SK-N-SH treated with all-trans-retinoic acid at 6 μM for 48 hours (cell line): ENCODE data around the gene TANC2.

ENCODE experiments used
- ARNTL ChIP-seq: fragments of 450-650 bp; formaldehyde crosslinking; IDR thresholded peaks from 2 replicates; pipeline ENCODE4 v1.5.0; 2020; ENCODE audit warnings: low read depth, mild to moderate bottlenecking, moderate library complexity, borderline replicate concordance
- SNAI2 ChIP-seq: fragments of 250-450 bp; sonication (Bioruptor Pico); IDR thresholded peaks from 2 replicates; pipeline ENCODE4 v1.5.0; 2020; ENCODE audit warnings: mild to moderate bottlenecking, moderate library complexity
- ZC3H10 ChIP-seq: fragments of 250-450 bp; sonication (Bioruptor Pico); IDR thresholded peaks from 2 replicates; pipeline ENCODE4 v1.5.1; 2021; ENCODE audit warnings: mild to moderate bottlenecking, moderate library complexity
- TF ChIP-seq, protein P1 (sequence below): fragments of 250-450 bp; sonication (Bioruptor Pico); IDR thresholded peaks from 2 replicates; pipeline ENCODE4 v1.8.0; 2020; ENCODE audit warnings: mild to moderate bottlenecking, moderate library complexity, borderline replicate concordance
- TF ChIP-seq, protein P2 (sequence below): fragments of 250-450 bp; sonication (Bioruptor Pico); IDR thresholded peaks from 2 replicates; pipeline ENCODE4 v1.5.1; 2020; ENCODE audit warnings: low read depth, mild to moderate bottlenecking, moderate library complexity

GRCh38 chr17:63002625-63003024, 36.6 kb downstream of the TANC2 start:
- TF ChIP-seq SNAI2 = no peak
- TF ChIP-seq, protein P1, sequence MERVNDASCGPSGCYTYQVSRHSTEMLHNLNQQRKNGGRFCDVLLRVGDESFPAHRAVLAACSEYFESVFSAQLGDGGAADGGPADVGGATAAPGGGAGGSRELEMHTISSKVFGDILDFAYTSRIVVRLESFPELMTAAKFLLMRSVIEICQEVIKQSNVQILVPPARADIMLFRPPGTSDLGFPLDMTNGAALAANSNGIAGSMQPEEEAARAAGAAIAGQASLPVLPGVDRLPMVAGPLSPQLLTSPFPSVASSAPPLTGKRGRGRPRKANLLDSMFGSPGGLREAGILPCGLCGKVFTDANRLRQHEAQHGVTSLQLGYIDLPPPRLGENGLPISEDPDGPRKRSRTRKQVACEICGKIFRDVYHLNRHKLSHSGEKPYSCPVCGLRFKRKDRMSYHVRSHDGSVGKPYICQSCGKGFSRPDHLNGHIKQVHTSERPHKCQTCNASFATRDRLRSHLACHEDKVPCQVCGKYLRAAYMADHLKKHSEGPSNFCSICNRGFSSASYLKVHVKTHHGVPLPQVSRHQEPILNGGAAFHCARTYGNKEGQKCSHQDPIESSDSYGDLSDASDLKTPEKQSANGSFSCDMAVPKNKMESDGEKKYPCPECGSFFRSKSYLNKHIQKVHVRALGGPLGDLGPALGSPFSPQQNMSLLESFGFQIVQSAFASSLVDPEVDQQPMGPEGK (CRISPR knock-in tag) = no peak
- TF ChIP-seq ZC3H10 = no peak
- TF ChIP-seq ARNTL (CRISPR knock-in tag) = no peak
- TF ChIP-seq, protein P2, sequence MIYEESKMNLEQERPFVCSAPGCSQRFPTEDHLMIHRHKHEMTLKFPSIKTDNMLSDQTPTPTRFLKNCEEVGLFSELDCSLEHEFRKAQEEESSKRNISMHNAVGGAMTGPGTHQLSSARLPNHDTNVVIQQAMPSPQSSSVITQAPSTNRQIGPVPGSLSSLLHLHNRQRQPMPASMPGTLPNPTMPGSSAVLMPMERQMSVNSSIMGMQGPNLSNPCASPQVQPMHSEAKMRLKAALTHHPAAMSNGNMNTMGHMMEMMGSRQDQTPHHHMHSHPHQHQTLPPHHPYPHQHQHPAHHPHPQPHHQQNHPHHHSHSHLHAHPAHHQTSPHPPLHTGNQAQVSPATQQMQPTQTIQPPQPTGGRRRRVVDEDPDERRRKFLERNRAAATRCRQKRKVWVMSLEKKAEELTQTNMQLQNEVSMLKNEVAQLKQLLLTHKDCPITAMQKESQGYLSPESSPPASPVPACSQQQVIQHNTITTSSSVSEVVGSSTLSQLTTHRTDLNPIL = no peak
